Activated naive CD8-positive, alpha-beta T cell treated with anti-CD3 and anti-CD28 coated beads, Interleukin-2, amount 10 ng/mL, durations not matched to agents 7 days and 5 days (primary cell): ENCODE results near the gene ZBTB40. TPM values are rescaled to one million over a fixed set of nuclear protein-coding genes. Genes with fewer than 3 reads are reported as not detected.

ENCODE experiments used
- ATAC-seq: fragments of 150-1000 bp; cut with Tn5 transposase; one replicate; pipeline ENCODE4 v1.10.0; 2021; ENCODE audit warnings: low read depth, moderate library complexity
- POLR2A ChIA-PET: fragments of 350-600 bp; sonication (Branson Sonifier 250); formaldehyde crosslinking; loops from one replicate; lab custom pipeline; 2021; ENCODE audit warnings: antibody characterized with exemption; lab: Charles Lee
- DNase-seq: peaks from one replicate; pipeline ENCODE4 v3.0.0; 2021
- H3K27ac Mint-ChIP-seq: one replicate; pipeline ENCODE4 v1.8.0; 2022; ENCODE audit warnings: mild to moderate bottlenecking, mixed read lengths
- H3K27me3 Mint-ChIP-seq: one replicate; pipeline ENCODE4 v1.8.0; 2022; ENCODE audit warnings: mild to moderate bottlenecking, moderate library complexity, mixed read lengths
- H3K36me3 Mint-ChIP-seq: one replicate; pipeline ENCODE4 v1.8.0; 2021; ENCODE audit warnings: mild to moderate bottlenecking, mixed read lengths
- H3K4me1 Mint-ChIP-seq: one replicate; pipeline ENCODE4 v1.8.0; 2021; ENCODE audit warnings: mixed read lengths
- H3K4me3 Mint-ChIP-seq: one replicate; pipeline ENCODE4 v1.8.0; 2022; ENCODE audit warnings: mild to moderate bottlenecking, moderate library complexity, mixed read lengths
- H3K9me3 Mint-ChIP-seq: one replicate; pipeline ENCODE4 v1.8.0; 2021; ENCODE audit warnings: mixed read lengths
- total RNA-seq, 2 experiments: library from RNA; stranded (reverse); gene quantifications; one replicate each; pipeline ENCODE4 v1.2.3, GENCODE V29; 2021

Gene ZBTB40
- total RNA-seq, 2 experiments from 2014 or later = 26.5 to 30.2 TPM

DNA sequence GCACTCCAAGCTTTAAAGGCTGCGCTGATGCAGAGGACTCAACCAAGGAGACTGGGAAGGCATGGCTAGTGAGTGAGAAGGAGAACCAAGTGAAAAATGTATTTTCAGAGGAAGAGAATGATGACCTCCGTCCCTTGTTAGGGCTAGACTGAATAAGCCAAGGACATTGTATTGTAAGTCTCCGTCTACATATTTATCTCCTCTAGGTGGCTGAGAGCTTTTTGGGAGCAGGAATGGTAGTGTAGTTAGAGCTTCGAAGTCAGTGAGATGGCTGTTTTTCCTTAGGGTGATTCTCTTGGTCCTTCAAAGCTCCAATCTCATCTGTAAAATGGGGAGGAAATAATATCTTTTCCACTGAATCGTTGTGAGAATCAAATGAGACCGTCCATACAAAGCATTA is 37.6 kb downstream of the ZBTB40 start:
- ATAC-seq (no peak), DNase-seq (no peak)
- Mint-ChIP-seq H3K4me3 (no peak overlapping the region), H3K27me3 (no peaks in the 10 kb centered on the region), H3K4me1 (peaks cover 9% of the 10 kb centered on the region), H3K36me3 (peaks cover 18% of the 10 kb centered on the region), H3K27ac (no peak overlapping the region), H3K9me3 (peaks cover 9% of the 10 kb centered on the region)
- POLR2A ChIA-PET = no interaction called here

DNA sequence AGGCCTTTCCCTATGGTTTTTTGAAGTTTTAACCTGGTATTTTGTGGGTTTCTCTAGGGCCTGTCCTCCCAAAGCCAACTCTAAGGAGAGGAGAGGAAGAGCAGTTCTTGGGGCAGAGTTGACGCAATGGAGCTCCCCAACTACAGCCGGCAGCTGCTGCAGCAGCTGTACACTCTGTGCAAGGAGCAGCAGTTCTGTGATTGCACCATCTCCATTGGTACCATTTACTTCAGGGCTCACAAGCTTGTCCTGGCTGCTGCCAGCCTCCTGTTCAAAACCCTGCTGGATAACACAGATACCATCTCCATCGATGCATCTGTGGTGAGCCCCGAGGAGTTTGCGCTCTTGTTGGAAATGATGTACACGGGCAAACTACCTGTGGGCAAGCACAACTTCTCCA is 38.2 kb downstream of the ZBTB40 start:
- DNase-seq = no peak
- H3K27ac Mint-ChIP-seq = no peak overlapping the region
- H3K4me3 Mint-ChIP-seq = no peak overlapping the region
- H3K4me1 Mint-ChIP-seq = peaks cover 4% of the 10 kb centered on the region
- ATAC-seq = no peak
- POLR2A ChIA-PET = no interaction called here
- peaks cover 13% of the 10 kb centered on the region for H3K36me3 Mint-ChIP-seq
- peaks cover 5% of the 10 kb centered on the region for H3K9me3 Mint-ChIP-seq
- H3K27me3 Mint-ChIP-seq = no peaks in the 10 kb centered on the region

DNA sequence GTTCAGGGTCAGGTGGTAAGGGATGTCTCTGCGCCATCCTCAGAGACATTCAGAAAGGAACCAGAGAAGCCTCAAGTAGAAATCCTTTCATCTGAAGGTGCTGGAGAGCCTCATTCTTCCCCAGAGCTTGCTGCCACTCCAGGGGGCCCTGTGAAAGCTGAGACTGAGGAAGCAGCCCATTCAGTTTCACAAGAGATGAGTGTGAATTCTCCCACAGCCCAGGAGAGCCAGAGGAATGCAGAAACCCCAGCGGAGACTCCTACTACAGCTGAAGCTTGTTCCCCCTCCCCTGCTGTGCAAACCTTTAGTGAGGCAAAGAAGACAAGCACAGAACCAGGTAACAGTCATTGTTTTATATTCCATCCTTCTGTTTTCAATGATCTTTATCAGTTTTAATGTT is 38.7 kb downstream of the ZBTB40 start:
- peaks cover 2% of the 10 kb centered on the region for H3K9me3 Mint-ChIP-seq
- H3K27me3 Mint-ChIP-seq = no peaks in the 10 kb centered on the region
- H3K36me3 Mint-ChIP-seq = peaks cover 10% of the 10 kb centered on the region
- ATAC-seq = no peak
- no peak overlapping the region for H3K27ac Mint-ChIP-seq
- H3K4me3 Mint-ChIP-seq = no peak overlapping the region
- POLR2A ChIA-PET = no interaction called here
- no peak for DNase-seq
- no peaks in the 10 kb centered on the region for H3K4me1 Mint-ChIP-seq

DNA sequence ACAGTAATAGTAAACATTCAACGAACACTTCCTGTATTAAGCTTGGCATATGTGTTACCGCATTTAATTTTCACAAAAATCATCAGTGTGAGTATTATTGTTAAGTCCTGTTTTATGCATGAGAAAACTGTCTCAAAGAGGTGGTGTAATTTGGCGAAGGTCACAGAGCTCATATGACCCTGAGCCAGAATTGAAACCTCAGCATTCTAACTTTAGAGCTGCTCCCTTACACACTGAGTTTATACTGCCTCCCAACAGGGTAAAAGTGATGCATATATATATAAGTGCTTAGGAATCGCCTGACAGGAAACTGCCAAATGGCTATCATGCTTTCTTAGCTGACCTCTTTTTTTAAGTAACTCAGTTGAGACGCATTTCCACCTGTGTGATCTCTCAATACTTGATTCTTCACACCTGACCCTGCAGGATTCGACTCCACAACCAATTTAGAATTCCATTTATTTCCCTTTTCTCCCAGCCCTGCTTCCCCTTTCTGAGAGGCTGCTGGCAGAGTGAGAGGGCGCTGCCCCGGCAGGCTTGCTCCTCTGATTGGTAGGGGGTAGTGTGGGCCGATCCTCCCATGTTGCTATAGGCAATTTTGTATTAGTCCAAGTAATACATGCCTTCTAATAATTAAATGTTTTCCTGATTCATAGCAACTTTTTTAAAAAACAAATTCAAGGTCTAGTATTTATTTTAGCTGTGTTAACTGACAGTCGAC is 40.5 kb downstream of the ZBTB40 start:
- no peak for ATAC-seq
- H3K4me1 Mint-ChIP-seq = no peaks in the 10 kb centered on the region
- no peaks in the 10 kb centered on the region for H3K9me3 Mint-ChIP-seq
- POLR2A ChIA-PET = interaction anchor here (0.5 kb wide), 1 partner anchor 17 kb away, joined by 3 read pairs; no protein-coding TSS in a partner anchor
- no peak for DNase-seq
- H3K27ac Mint-ChIP-seq = no peak overlapping the region
- no peak overlapping the region for H3K4me3 Mint-ChIP-seq
- no peaks in the 10 kb centered on the region for H3K27me3 Mint-ChIP-seq
- H3K36me3 Mint-ChIP-seq = peaks cover 11% of the 10 kb centered on the region

DNA sequence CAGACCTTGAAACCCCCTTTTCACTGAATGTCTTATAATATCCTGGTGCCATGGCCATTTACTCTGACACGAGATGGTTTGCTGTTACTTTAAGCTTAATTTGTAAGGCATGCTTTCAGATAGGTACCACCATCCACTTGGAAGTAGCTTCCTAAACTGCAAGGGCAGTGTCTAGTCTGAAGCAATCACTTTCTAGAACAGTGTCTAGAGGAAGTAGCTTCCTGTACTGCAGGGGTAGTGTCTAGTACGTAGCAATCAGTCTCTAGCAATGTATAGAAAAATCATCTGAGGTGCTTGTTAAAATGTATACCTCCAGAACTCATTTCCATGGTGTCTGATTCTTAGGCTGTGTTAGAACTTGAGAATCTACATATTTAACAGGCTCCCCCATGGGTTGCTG is 42.5 kb downstream of the ZBTB40 start:
- Mint-ChIP-seq H3K9me3 (no peaks in the 10 kb centered on the region), H3K4me3 (no peak overlapping the region), H3K36me3 (peaks cover 14% of the 10 kb centered on the region), H3K4me1 (no peaks in the 10 kb centered on the region), H3K27ac (no peak overlapping the region), H3K27me3 (no peaks in the 10 kb centered on the region)
- no peak for ATAC-seq
- DNase-seq = no peak
- POLR2A ChIA-PET = no interaction called here

DNA sequence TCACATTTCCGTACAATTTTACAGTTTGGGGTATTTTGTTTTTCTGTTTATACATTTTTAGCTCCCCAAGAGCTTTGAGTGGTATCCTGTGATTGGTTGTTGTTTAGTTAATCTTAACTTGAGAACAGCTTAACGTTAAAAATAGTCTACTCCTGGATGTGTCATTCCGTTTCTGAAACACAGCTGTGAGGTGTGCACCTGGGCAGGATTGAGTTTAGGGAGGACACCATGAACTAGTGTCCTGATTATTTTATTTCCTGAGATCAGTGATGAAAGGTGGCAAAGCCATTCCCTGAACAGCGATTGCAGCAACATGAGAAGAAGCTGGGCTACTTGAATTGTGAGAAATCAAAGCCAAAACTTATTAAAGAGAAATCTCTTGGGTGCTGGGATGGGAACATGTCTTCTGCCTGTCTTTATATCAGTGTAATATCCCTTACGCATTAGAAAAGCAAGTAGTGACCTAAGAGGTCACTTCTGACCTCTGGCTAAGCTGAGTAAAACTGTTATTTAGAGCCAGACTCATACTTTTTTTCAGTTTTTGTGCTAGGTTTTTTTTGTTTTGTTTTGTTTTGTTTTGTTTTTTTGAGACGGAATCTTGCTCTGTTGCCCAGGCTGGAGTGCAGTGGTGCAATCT is 43.4 kb downstream of the ZBTB40 start:
- Mint-ChIP-seq H3K9me3 (no peaks in the 10 kb centered on the region), H3K36me3 (peaks cover 14% of the 10 kb centered on the region), H3K27ac (no peak overlapping the region), H3K4me3 (no peak overlapping the region), H3K4me1 (no peaks in the 10 kb centered on the region), H3K27me3 (no peaks in the 10 kb centered on the region)
- POLR2A ChIA-PET = no interaction called here
- DNase-seq = no peak
- no peak for ATAC-seq

DNA sequence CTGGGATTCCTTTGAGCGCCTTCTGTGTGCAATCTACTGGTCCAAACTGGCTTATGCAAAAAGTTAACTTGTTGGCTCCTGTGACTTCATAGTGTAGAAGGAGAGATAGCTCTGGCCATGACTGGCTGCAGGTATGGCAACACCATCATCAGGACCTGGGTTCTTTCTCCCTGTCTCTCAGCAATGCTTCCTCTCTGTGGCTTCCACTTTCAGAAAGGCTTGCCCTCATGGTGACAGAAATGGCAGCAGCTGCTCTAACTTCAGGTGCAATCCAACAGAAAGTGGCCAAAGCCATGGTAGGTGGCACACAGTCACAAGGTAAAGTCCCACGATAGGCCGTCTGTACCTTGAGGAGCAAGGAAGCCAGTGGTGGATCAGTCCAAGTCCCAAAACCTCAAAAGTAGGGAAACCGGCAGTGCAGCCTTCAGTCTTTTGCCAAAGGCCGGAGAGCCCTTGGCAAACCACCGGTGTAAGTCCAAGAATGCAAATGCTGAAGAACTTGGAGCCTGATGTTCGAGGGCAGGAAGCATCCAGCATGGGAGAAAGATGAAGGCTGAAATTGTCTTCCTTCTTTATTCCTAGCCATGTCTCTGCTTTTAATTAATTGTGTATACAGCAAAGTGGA is 45.0 kb downstream of the ZBTB40 start:
- ATAC-seq = no peak
- no peaks in the 10 kb centered on the region for H3K4me1 Mint-ChIP-seq
- POLR2A ChIA-PET = no interaction called here
- no peak overlapping the region for H3K27ac Mint-ChIP-seq
- peaks cover 14% of the 10 kb centered on the region for H3K36me3 Mint-ChIP-seq
- no peak overlapping the region for H3K4me3 Mint-ChIP-seq
- no peaks in the 10 kb centered on the region for H3K27me3 Mint-ChIP-seq
- H3K9me3 Mint-ChIP-seq = no peaks in the 10 kb centered on the region
- DNase-seq = no peak

DNA sequence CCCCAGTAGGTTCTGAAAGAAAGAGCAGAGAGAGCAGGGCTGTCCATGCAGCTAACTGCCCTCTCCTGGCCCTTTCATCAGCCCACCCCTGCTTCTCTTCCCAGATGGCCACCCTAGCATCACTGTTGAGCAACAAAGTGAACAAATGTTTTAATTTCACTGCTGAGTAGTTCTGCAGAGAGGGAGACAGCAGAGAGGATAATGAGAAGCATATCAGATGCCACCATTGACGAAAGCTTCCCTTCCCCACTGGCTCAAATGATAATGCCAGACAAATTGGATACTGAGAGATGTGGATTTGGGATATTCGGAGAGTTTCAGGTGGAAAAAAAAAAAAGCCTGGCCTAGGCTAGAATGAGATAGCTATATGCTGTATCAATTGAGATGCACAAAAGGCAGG is 46.8 kb downstream of the ZBTB40 start:
- POLR2A ChIA-PET = no interaction called here
- H3K36me3 Mint-ChIP-seq = peaks cover 14% of the 10 kb centered on the region
- no peak for DNase-seq

DNA sequence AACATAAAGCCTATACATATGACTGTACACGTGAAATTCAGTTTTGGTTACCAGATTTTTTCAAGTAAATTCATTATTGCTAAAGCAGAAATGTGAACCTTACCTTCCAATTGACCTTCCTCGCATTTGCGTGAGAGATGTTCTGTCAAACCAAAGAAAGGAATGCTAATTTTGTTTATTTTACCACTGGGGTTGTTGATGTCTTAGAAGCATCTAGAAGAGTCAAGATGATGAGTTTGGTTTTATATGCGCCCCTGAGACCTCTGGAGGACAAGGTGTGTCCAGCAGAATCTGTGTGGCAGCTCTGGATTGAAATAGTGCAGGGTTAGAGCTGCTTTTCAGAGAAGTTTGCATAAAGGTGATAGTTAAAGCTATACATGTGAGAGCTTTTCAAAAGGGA is 48.4 kb downstream of the ZBTB40 start:
- POLR2A ChIA-PET = no interaction called here
- H3K4me1 Mint-ChIP-seq = no peaks in the 10 kb centered on the region
- no peak overlapping the region for H3K27ac Mint-ChIP-seq
- ATAC-seq (no peak), DNase-seq (no peak)
- peaks cover 13% of the 10 kb centered on the region for H3K36me3 Mint-ChIP-seq
- H3K4me3 Mint-ChIP-seq = no peak overlapping the region
- no peaks in the 10 kb centered on the region for H3K27me3 Mint-ChIP-seq
- H3K9me3 Mint-ChIP-seq = no peaks in the 10 kb centered on the region

More for the DNA sequence above, 46.8 kb downstream of the ZBTB40 start:
- H3K27me3 Mint-ChIP-seq = no peaks in the 10 kb centered on the region
- no peaks in the 10 kb centered on the region for H3K4me1 Mint-ChIP-seq
- H3K4me3 Mint-ChIP-seq = no peak overlapping the region
- ATAC-seq = no peak
- no peak overlapping the region for H3K27ac Mint-ChIP-seq
- H3K9me3 Mint-ChIP-seq = no peaks in the 10 kb centered on the region

DNA sequence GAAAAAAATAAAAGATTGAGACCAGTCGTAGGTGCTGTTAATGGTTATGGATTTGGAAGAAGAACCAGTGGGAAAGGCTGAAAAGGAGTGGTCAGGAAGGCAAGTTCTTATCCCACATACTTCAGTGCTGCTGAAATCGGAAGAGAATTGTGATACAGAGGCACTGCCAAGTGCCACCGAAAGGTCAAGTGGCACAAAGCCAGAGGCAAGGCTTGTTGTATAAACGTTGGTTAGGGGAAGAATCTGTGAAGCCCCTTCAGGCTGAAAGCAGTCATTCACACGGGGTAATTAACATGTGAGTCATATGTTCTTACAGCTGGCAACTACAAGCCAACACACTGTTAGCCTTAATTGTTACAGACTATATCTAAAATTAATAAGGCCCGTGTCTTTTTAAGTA is 48.8 kb downstream of the ZBTB40 start:
- Mint-ChIP-seq H3K27ac (no peak overlapping the region), H3K4me1 (no peaks in the 10 kb centered on the region), H3K4me3 (no peak overlapping the region), H3K9me3 (no peaks in the 10 kb centered on the region), H3K36me3 (peaks cover 13% of the 10 kb centered on the region), H3K27me3 (no peaks in the 10 kb centered on the region)
- ATAC-seq = no peak
- DNase-seq = no peak
- POLR2A ChIA-PET = no interaction called here

DNA sequence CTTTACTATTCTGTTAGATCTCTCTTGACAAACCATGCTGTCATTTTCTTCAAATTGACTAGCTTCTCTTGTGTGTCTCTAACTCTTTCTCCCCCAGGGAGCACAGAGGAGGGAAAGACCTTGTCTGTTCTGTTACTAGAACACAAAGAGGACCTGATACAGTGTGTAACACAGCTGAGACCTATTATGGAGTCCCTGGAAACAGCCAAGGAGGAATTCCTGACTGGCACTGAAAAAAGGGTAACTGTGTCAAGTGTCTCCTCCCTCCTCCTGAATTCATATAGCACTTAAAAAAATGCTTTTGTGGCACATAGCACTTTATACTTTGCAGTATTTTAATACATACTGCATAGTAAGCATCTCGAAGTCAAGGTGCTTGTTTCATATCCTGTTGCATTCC is 50.6 kb downstream of the ZBTB40 start:
- no peaks in the 10 kb centered on the region for H3K9me3 Mint-ChIP-seq
- POLR2A ChIA-PET = no interaction called here
- DNase-seq (no peak), ATAC-seq (no peak)
- no peak overlapping the region for H3K27ac Mint-ChIP-seq
- no peaks in the 10 kb centered on the region for H3K27me3 Mint-ChIP-seq
- no peaks in the 10 kb centered on the region for H3K4me1 Mint-ChIP-seq
- H3K4me3 Mint-ChIP-seq = no peak overlapping the region
- peaks cover 8% of the 10 kb centered on the region for H3K36me3 Mint-ChIP-seq

DNA sequence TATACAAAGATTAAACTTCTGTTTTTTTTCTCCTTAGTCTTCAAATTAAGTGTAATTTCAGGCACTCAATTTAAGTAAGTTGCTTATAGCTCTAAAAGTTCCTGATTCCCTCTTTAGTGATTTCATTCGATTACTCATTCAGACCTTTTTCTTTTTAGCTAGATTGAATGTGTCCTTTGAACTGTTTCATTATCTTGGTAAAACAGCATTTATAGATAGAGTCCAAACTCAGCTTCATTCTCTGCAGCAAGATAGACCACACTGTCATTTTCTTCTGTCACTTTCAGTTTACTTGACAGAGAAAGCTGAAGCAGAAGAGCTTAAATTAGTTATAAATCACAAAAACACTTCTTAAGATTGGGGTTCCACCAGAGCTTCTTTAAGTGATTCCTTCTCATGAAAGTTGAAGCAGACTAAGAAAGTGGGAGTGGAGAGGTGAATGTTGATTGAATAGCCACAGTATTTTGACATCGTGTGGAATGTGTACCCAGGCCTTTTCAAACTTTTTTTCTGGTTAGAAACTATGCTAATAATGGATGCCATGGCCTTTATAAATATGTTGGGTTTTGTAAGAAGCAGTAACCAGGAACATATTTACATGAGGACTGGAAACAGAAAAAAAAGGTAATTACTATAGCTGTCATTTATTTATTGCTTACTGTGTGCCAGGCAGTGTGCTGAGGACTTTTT is 52.2 kb downstream of the ZBTB40 start:
- Mint-ChIP-seq H3K4me3 (no peak overlapping the region), H3K4me1 (no peaks in the 10 kb centered on the region), H3K27me3 (no peaks in the 10 kb centered on the region), H3K27ac (no peak overlapping the region), H3K9me3 (no peaks in the 10 kb centered on the region), H3K36me3 (peaks cover 8% of the 10 kb centered on the region)
- DNase-seq (no peak), ATAC-seq (no peak)
- POLR2A ChIA-PET = no interaction called here

DNA sequence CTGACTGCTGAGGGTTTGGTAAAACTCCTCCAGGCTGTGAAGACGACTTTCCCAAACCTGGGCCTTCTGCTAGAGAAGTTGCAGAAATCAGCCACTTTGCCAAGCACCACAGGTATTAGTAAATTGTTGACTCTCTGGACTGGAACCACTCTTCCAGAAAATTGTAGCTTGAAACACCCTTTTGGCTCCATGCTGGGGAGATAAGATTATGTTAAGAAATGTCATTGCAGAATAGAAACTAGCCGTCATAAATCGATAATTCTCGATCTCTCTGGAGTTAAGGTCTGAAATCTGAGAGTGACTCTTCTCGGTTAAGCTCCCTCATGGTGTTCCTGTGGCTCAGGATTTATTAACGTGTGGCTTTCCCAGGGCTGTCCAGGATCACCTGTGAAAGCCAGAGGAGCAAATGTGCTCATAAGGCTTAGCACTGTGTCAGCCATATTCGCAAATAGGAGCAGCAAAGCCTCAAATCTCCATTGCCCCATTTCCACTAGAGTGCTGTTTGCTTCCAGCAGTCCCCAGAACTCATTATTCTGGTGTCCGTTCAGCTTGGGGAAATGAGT is 54.6 kb downstream of the ZBTB40 start:
- H3K36me3 Mint-ChIP-seq = peaks cover 11% of the 10 kb centered on the region
- H3K4me1 Mint-ChIP-seq = no peaks in the 10 kb centered on the region
- no peak overlapping the region for H3K4me3 Mint-ChIP-seq
- DNase-seq (no peak), ATAC-seq (no peak)
- no peaks in the 10 kb centered on the region for H3K27me3 Mint-ChIP-seq
- POLR2A ChIA-PET = no interaction called here
- no peaks in the 10 kb centered on the region for H3K9me3 Mint-ChIP-seq
- H3K27ac Mint-ChIP-seq = no peak overlapping the region
